Measurements from ENCODE around the gene IFIT3. TPM values are rescaled to one million over a fixed set of nuclear protein-coding genes. Genes with fewer than 3 reads are reported as not detected.
"Not testable (repeated sequence)": the region's sequence is repeated elsewhere in the genome, so short reads cannot be mapped to it uniquely, and the experiment has no call there.

The IFIT3 gene
- total RNA-seq, 1 experiment from 2014 or later: 7.2 TPM

GRCh38 chr10:89281606-89282395 lies 46.0 kb upstream of the IFIT3 start:
- no peaks in the 10 kb centered on the region for H3K79me2 ChIP-seq (ENCODE audit: low read depth)
- H3K9me2 ChIP-seq (ENCODE audit: insufficient read depth): no peaks in the 10 kb centered on the region
- TF ChIP-seq EZH2 (IDR thresholded peaks at IDR 0.05; ENCODE audit: low read depth): no peak
- TF ChIP-seq CTCF (conservative IDR thresholded peaks at IDR 0.05): no peak
- H3K9me3 ChIP-seq (ENCODE audit: insufficient read depth, low read depth): no peaks in the 10 kb centered on the region
- peaks cover 26% of the 10 kb centered on the region for H3F3A ChIP-seq (ENCODE audit: insufficient read depth, low read depth)
- no peak overlapping the region for H2AFZ ChIP-seq
- ChIA-PET POLR2A (ENCODE audit: unreplicated experiment) (no interaction called here), CTCF (no interaction called here)
- H3K4me2 ChIP-seq: no peak overlapping the region
- H3K4me3 ChIP-seq: no peak overlapping the region
- no peaks in the 10 kb centered on the region for H4K20me1 ChIP-seq (ENCODE audit: insufficient read depth)
- H3K27me3 ChIP-seq (ENCODE audit: insufficient read depth, low read depth): no peaks in the 10 kb centered on the region
- H3K4me1 ChIP-seq (replicated peaks; ENCODE audit: insufficient read depth): peaks cover 75% of the 10 kb centered on the region
- DNase-seq: no peak
- H3K27ac ChIP-seq: 0 out of 2 replicates have a peak overlapping the region, but pooled peaks have one; percentile 9
- H3K36me3 ChIP-seq (ENCODE audit: low read depth): no peaks in the 10 kb centered on the region
- no TSS peak for BruUV-seq (replicated peaks)
- intact Hi-C loops (cut with micrococcal nuclease; ENCODE audit: unreplicated experiment): no loop called here

GRCh38 chr10:89283025-89283935 lies 44.5 kb upstream of the IFIT3 start:
- Histone ChIP-seq H3K4me1 (replicated peaks; ENCODE audit: insufficient read depth) (peaks cover 62% of the 10 kb centered on the region), H3K9me3 (ENCODE audit: insufficient read depth, low read depth) (no peaks in the 10 kb centered on the region), H3K27me3 (ENCODE audit: insufficient read depth, low read depth) (no peaks in the 10 kb centered on the region), H3K4me2 (peak overlapping the region; percentile 4; the same call in 1 of the 2 replicates), H3K27ac (peak overlapping the region; percentile 47), H3K4me3 (no peak overlapping the region), H4K20me1 (ENCODE audit: insufficient read depth) (no peaks in the 10 kb centered on the region), H3K79me2 (ENCODE audit: low read depth) (no peaks in the 10 kb centered on the region), H3K36me3 (ENCODE audit: low read depth) (no peaks in the 10 kb centered on the region), H3K9me2 (ENCODE audit: insufficient read depth) (no peaks in the 10 kb centered on the region), H2AFZ (no peak overlapping the region), H3F3A (ENCODE audit: insufficient read depth, low read depth) (peaks cover 15% of the 10 kb centered on the region)
- POLR2A ChIA-PET (ENCODE audit: unreplicated experiment): no interaction called here
- intact Hi-C loops (cut with micrococcal nuclease; ENCODE audit: unreplicated experiment): no loop called here
- CTCF ChIA-PET: no interaction called here
- DNase-seq: no peak
- no TSS peak for BruUV-seq (replicated peaks)
- TF ChIP-seq CTCF (conservative IDR thresholded peaks at IDR 0.05): no peak
- TF ChIP-seq EZH2 (IDR thresholded peaks at IDR 0.05; ENCODE audit: low read depth): no peak

- intact Hi-C loops (cut with micrococcal nuclease; ENCODE audit: unreplicated experiment): no loop called here
- no peak overlapping the region for H3K4me3 ChIP-seq
- POLR2A ChIA-PET (ENCODE audit: unreplicated experiment): no interaction called here
Observed at GRCh38 chr10:89283936-89284475, 43.8 kb upstream of the IFIT3 start.

GRCh38 chr10:89284711-89285110 lies 43.1 kb upstream of the IFIT3 start:
- intact Hi-C loops (cut with micrococcal nuclease; ENCODE audit: unreplicated experiment); H3K79me2 ChIP-seq (ENCODE audit: low read depth); H2AFZ ChIP-seq; H3K36me3 ChIP-seq (ENCODE audit: low read depth); BruUV-seq (replicated peaks); H3K4me3 ChIP-seq; H3K9me3 ChIP-seq (ENCODE audit: insufficient read depth, low read depth); DNase-seq; H3F3A ChIP-seq (ENCODE audit: insufficient read depth, low read depth); H4K20me1 ChIP-seq (ENCODE audit: insufficient read depth); POLR2A ChIA-PET (ENCODE audit: unreplicated experiment); H3K27me3 ChIP-seq (ENCODE audit: insufficient read depth, low read depth); CTCF ChIA-PET; H3K9me2 ChIP-seq (ENCODE audit: insufficient read depth); H3K4me2 ChIP-seq: not testable (repeated sequence)
- Histone ChIP-seq H3K27ac (peak overlapping the region; percentile 47), H3K4me1 (replicated peaks; ENCODE audit: insufficient read depth) (peaks cover 47% of the 10 kb centered on the region)

More at GRCh38 chr10:89283936-89284475, 43.8 kb upstream of the IFIT3 start:
- TF ChIP-seq CTCF (conservative IDR thresholded peaks at IDR 0.05) (no peak), EZH2 (IDR thresholded peaks at IDR 0.05; ENCODE audit: low read depth) (no peak)
- Histone ChIP-seq H3K4me2 (peak overlapping the region; percentile 4; the same call in 1 of the 2 replicates), H3K27me3 (ENCODE audit: insufficient read depth, low read depth) (no peaks in the 10 kb centered on the region), H3K36me3 (ENCODE audit: low read depth) (no peaks in the 10 kb centered on the region), H3K4me1 (replicated peaks; ENCODE audit: insufficient read depth) (peaks cover 55% of the 10 kb centered on the region), H2AFZ (no peak overlapping the region), H3K27ac (peak overlapping the region; percentile 47), H3F3A (ENCODE audit: insufficient read depth, low read depth) (peaks cover 12% of the 10 kb centered on the region), H3K9me3 (ENCODE audit: insufficient read depth, low read depth) (no peaks in the 10 kb centered on the region), H3K9me2 (ENCODE audit: insufficient read depth) (no peaks in the 10 kb centered on the region), H4K20me1 (ENCODE audit: insufficient read depth) (no peaks in the 10 kb centered on the region), H3K79me2 (ENCODE audit: low read depth) (no peaks in the 10 kb centered on the region)
- no TSS peak for BruUV-seq (replicated peaks)
- CTCF ChIA-PET: no interaction called here
- no peak for DNase-seq

GRCh38 chr10:89285303-89285702 lies 42.5 kb upstream of the IFIT3 start:
- DNase-seq; H3K9me2 ChIP-seq (ENCODE audit: insufficient read depth); H3K27me3 ChIP-seq (ENCODE audit: insufficient read depth, low read depth); intact Hi-C loops (cut with micrococcal nuclease; ENCODE audit: unreplicated experiment); BruUV-seq (replicated peaks); H3F3A ChIP-seq (ENCODE audit: insufficient read depth, low read depth); H3K4me2 ChIP-seq; H3K36me3 ChIP-seq (ENCODE audit: low read depth); CTCF ChIA-PET; H4K20me1 ChIP-seq (ENCODE audit: insufficient read depth); H2AFZ ChIP-seq; H3K27ac ChIP-seq; H3K9me3 ChIP-seq (ENCODE audit: insufficient read depth, low read depth); H3K4me3 ChIP-seq; H3K79me2 ChIP-seq (ENCODE audit: low read depth); POLR2A ChIA-PET (ENCODE audit: unreplicated experiment): not testable (repeated sequence)
- peaks cover 42% of the 10 kb centered on the region for H3K4me1 ChIP-seq (replicated peaks; ENCODE audit: insufficient read depth)
